Ammon's horn (tissue), 1 donor: ENCODE results near the gene FOXRED2.

Experiments used
- DNase-seq: peaks from one replicate; pipeline ENCODE4 v3.0.0-alpha.2; 2016; ENCODE audit warnings: low spot score

FOXRED2 gene

DNA sequence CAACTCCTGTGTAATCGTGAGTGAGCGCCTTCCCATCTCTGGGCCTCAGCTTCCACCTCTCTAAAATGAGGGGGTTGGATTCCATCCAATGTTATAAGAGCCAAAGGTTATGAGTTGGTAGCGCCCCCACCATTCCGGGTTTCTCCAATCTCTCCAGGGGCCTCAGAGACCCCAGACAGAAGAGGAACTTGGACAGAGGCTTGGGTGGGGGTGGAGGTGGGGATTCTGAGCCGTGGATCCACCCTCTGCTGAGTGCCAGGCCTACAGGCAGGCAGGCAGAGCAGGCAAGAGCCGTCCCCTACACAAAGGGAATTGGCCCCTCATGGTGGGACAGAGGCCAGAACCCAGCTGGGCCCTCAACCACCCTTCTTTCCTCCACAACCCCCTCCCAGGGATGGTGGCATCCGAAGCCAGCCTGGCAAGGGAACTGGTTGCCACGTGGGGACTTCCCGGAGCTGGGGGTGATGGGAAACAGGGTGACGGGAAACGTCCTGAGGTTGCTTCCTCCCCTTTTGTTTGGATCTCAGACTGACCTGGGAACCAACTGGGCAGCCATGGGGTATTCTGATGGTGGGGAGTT lies 57.2 kb downstream of the FOXRED2 start:
- DNase-seq, result no peak

DNA sequence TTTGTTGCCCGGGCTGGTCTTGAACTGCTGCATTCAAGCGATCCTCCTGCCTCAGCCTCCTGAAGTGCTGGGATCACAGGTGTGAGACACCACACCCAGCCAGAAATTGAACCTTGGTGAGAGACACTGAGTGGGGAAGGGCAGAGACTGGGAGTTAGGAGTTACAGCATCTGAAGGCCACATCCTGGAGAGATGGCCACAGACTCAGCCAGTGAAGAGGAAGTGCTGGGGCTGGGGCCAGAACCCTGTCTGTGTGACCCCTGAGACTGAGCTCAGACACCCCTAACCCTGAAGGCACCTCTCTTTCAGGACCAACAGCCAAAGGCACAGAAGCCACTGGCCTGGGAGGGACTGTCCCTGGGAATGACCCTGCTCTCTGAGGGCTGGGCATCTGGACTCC lies 59.2 kb downstream of the FOXRED2 start:
- DNase-seq, result no peak

DNA sequence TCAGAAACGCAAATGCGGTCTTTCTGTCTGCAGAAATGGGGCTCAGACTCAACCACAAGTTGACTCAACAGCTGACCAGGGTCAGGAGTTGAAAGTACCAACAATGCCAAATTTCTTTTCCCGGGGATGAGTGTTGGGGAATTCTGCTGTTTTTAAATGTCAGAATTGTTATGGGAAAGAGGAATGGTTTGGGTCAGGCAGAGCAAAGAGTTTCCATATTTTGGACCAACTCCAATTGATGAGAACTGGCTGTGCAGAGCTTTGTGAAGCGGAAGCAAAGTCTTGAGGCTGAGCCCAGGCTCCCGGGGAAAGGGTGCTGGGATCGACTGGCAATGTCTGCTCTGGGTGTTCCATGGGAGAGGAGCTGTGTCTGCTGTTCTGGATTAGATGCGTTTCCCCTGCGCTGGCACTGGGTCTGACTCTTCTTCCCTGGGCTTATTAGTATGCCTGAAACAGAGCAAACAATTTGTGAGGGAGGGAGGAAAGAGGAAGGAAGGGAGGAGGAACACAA lies 61.6 kb downstream of the FOXRED2 start:
- DNase-seq, result no peak

DNA sequence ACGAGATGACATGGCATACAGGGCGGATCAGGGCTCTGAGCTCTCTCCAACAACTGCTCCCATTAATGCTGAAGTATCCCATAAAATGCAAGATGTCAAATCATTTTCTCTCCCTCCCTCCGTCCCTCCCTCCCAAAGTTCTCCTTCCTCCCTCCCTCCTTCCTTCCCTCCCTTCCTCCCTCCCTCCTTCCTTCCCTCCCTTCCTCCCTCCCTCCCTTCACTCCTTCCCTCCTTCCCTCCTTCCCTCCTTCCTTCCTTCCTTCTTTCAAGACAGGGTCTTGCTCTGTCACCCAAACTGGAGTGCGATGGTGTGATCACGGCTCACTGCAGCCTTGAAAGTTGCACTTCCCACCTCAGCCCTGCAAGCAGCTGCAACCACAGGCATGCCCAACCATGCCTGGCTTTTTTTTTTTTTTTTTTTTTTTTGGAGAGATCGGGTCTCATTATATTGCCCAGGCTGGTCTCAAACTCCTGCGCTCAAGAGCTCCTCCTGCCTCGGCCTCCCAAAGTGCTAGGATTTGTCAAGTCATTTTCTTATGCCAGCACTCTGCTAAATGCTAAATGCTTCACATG lies 63.6 kb downstream of the FOXRED2 start:
- no peak for DNase-seq

DNA sequence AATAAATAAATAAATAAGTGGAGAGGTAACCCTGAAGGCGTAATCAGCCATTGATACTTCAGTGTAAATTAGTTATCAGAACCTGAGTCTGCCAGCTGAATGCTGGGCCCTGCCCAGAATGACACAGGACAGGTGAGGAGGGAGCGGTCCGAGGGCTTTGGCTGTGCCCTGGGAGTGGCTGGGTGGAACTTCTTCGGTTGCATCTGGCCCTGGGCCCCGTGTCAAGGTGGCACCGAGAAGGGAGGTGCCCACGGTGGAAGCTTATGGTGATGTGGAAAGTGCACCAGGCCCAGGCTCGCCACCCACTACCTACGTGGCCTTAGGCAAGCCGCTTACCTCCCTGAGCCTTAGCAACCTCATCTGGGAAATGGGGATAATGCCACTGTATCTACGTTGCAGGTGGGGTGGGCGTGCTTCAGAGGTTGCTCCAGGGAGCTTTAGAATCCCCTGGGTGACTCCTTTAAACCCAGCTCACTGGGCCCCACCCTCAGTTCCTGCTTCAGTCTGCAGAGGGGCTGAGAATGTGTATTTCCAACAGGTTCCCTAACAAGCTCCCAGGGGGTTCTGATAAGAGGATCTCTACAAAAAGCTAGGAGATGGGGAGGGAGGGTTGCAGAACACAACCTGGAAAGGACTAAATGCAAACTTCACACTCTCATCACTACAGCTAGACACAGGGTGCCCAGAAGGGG lies 64.2 kb downstream of the FOXRED2 start:
- no peak for DNase-seq

DNA sequence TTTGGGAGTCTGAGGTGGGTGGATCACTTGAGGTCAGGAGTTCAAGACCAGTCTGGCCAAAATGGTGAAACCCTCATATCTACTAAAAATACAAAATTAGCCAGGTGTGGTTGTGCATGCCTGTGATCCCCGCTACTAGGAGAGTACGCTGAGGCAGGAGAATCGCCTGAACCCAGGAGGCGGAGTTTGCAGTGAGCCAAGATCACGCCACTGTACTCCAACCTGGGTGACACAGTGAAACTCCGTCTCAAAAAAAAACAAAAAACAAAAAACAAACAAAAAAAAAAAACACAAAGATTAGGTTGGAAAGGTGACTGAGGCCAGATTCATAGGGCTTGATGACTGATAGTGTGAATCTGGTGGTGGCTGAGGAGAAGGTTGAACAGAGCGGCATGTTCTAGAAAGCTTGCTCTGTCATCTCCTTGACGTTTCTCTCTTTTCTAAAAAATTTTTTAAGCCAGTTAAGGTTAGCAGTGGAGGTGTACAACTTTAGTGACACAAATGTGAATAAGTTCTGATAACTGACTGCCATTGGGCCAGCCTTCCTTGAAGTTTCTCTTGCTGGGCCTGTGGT lies 66.3 kb downstream of the FOXRED2 start:
- no peak for DNase-seq

DNA sequence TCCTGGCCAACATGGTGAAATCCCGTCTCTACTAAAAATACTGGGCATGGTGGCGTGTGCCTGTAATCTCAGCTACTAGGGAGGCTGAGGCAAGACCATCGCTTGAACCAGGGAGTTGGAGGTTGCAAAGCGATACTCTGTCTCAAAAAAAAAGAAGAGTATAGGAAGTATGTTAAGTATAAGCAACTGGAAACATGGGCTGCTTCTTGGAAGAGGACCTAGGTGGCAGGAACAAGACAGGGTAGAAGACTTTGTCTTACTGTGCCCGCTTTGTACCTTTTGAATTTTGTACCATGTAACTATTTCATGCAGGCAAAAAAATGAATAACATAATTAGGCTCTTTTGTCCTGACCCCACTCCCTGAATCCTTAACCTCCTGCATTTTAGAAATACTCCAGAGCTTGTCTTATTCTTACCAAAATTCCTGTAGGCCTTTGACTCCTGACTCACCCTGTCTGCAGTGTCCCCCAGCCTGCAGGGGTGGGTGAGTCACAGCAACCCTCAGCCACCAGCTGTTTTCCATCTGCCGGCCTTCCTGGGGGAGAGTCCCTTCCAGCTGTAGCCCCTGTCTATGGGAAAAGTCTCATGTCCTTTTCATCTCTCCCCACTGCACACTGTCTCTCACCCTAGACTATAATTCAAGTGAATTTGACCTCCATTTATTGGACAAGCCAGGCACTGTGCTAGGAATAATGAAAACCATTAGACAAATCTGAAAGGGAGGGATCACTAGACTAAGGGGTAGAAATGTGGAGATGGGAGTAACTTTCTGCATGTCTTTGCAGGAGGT lies 67.2 kb downstream of the FOXRED2 start:
- DNase-seq, result no peak
